Superior temporal gyrus (tissue), 1 donor: ENCODE data around the gene ARL8A.
A peak's percentile ranks its signal among the peaks of the same experiment; 100 is the strongest.

Experiments
- DNase-seq: peaks from one replicate; pipeline ENCODE4 v3.0.0-alpha.2; 2016; ENCODE audit errors: extremely low spot score

Gene ARL8A

GRCh38 chr1:202135221-202135721 lies 9.3 kb downstream of the ARL8A start:
- DNase-seq, result peak; percentile 96

DNA sequence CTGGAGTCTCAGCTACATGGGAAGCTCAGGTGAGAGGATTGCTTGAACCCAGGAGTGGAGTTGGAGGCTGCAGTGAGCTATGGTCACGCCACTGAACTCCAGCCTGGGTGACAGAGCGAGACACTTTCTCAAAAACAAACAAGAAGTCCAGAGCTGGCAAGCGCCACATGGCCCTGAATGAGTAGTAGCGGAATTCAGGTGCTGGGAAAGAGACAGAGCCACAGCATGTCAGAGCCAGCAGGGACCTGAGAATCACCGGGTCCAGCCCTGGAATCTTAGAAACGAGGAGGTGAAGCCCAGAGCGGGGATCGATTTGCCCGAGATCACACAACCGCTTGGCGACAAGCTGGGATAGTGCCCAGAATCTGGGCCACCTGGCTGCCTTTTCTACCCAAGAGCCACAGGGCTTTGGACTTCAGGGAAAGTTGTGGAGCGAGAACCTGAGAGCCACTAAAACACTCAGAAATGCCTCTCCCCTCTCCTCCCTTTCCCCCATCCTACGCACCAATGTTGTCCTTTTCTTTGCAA lies 9.8 kb downstream of the ARL8A start:
- no peak for DNase-seq

- DNase-seq, result no peak
Measured at GRCh38 chr1:202133989-202134388, 10.5 kb downstream of the ARL8A start.

DNA sequence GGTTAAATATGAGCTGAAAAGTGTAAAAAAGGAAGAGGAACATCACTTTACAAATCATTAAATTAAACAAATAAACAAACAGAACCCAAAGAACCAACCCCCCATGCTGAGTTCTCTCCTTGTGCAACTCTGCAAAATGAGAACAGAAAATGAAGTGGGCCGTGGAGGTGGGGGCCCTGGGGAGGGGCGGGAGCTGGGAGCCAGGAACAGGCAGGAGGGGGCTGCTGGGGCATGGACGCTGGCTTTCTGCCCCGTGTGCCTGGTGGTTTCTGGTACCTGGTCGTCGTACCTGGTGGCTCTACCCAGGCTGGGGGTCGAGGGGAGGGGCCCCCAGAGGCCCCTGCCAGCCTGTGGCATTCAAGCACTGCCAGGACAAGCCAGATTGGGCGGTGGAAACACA lies 11.0 kb downstream of the ARL8A start:
- no peak for DNase-seq

- peak; percentile 91 for DNase-seq
Measured at GRCh38 chr1:202133001-202133400, 11.5 kb downstream of the ARL8A start.

- DNase-seq, result no peak
Measured at GRCh38 chr1:202131956-202132821, 12.3 kb downstream of the ARL8A start.

DNA sequence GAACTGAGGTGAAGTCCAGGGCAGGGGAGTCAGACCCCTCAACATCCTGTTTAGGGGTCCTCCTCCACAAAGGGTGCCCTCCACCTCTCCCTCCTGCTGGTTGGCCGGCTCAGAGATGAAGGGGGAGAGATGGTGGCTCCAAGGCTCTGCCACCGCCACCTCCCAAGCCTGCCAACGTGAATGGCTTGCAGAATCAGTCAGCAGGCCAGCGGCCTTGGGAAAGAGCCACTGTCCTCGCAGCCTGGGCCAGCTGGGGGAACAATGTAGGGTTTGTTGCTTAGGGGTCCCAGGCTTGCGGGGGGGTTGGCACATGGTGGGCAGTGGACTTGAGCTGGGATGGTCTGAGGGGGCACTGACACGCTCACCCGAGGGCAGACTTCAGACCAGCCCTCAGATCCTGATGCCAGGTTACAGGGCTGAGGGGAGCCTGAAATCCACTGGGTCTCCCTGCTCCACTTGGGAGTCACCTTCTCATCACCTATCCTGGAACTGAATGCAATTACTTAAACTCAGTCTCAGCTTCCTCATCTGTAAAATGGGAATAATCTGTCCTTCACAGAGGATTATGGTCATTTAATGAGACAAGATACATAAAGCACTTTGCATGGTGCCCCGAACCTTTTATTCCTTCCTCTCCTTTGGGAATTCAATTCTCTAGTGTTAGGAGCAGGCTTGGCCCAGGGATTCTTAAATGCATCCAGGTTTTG lies 13.6 kb downstream of the ARL8A start:
- DNase-seq, result peak; percentile 92

DNA sequence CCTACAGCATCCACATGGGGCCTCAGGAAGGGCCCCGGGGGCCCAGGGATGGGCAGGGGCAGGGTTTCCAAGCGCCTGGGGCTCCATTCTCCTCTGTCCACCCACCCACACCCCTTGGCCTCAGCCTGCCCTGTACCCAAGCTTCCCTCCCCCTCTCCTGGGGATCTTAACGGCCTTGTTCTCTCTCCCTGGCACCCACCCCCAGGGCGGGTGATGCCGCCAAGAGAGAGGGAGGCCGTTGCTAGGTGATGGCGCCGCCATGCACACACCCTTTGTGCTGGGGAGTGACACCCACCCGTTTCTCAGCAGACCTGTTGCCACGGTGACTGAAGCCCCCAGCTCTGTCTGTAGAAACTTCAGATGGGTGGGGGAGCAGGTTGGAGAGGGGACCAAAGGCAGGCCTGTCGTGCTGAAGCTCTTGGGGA lies 14.2 kb downstream of the ARL8A start:
- peak; percentile 94 for DNase-seq

GRCh38 chr1:202129453-202130296 lies 14.9 kb downstream of the ARL8A start:
- DNase-seq, result peak; percentile 77

DNA sequence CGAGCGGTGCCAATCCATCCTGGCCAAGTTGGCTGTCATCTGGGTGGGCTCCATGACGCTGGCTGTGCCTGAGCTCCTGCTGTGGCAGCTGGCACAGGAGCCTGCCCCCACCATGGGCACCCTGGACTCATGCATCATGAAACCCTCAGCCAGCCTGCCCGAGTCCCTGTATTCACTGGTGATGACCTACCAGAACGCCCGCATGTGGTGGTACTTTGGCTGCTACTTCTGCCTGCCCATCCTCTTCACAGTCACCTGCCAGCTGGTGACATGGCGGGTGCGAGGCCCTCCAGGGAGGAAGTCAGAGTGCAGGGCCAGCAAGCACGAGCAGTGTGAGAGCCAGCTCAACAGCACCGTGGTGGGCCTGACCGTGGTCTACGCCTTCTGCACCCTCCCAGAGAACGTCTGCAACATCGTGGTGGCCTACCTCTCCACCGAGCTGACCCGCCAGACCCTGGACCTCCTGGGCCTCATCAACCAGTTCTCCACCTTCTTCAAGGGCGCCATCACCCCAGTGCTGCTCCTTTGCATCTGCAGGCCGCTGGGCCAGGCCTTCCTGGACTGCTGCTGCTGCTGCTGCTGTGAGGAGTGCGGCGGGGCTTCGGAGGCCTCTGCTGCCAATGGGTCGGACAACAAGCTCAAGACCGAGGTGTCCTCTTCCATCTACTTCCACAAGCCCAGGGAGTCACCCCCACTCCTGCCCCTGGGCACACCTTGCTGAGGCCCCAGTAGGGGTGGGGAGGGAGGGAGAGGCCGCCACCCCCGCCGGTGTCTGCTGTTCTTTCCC lies 16.5 kb downstream of the ARL8A start:
- DNase-seq, result no peak

- no peak for DNase-seq
Measured at GRCh38 chr1:202127061-202127460, 17.5 kb downstream of the ARL8A start.

GRCh38 chr1:202126426-202126825 lies 18.1 kb downstream of the ARL8A start:
- DNase-seq, result peak; percentile 80

GRCh38 chr1:202125611-202126010 lies 18.9 kb downstream of the ARL8A start:
- DNase-seq, result no peak

DNA sequence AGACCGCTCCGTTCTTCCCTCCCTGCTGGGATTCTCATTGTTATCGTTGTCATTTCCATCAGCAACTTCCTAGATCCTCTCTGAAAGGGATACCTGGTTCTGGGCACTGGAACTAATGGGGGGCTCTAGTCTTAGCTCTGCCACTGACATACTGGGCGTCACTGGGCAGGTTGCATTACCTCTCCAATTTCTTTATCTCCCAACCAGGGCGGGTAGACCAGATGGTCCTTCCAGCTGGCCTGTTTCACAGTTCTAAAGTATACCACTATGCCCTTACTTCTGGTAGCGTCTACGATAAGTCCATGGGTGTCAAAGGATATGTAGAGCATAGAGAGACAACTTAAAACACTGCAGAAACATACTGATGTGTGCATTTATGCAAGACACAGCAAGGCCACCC lies 20.4 kb downstream of the ARL8A start:
- DNase-seq, result peak; percentile 61

GRCh38 chr1:202123336-202123813 lies 21.2 kb downstream of the ARL8A start:
- peak; percentile 57 for DNase-seq

DNA sequence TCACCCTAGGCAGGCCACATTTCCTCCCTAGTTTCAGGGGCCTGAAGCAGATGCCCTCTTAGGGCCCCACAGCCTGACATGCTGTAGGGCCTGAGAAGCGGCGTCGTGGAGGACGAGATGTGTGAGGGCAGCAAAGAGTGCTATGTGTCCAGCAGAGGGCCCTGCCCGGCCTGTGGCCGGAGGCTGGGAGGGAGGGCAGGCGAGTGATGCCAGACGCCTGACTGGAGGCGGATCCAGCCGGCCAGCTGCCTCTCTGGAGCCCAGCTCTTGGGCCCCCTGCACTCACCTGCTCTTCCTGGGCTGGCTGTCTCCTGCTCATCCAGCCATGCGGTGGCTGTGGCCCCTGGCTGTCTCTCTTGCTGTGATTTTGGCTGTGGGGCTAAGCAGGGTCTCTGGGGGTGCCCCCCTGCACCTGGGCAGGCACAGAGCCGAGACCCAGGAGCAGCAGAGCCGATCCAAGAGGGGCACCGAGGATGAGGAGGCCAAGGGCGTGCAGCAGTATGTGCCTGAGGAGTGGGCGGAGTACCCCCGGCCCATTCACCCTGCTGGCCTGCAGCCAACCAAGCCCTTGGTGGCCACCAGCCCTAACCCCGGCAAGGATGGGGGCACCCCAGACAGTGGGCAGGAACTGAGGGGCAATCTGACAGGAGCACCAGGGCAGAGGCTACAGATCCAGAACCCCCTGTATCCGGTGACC lies 21.8 kb downstream of the ARL8A start, which contains the start of gene GPR37L1:
TSS of gene GPR37L1 (plus strand) at position 279 of the 697 bp plus-strand sequence. CDS start at position 326, 47 bp downstream.
- peak; percentile 90 for DNase-seq

DNA sequence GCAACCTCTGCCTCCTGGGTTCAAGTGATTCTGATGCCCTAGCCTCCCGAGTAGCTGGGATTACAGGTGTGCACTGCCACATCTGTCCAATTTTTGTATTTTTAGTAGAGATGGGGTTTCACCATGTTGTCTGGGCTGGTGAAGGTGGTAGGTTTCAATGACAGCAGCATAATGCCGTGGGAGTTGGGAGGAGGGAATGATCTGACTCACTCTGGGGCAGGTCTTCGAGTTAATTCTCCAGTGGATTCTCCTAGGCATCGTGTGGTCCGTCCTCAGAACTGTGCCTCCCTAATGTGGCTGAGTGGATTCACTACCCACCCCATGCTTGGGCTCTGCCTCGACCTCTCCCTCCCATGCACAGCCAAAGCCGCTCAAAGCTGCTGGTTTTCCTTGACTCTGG lies 23.5 kb downstream of the ARL8A start:
- DNase-seq, result no peak

DNA sequence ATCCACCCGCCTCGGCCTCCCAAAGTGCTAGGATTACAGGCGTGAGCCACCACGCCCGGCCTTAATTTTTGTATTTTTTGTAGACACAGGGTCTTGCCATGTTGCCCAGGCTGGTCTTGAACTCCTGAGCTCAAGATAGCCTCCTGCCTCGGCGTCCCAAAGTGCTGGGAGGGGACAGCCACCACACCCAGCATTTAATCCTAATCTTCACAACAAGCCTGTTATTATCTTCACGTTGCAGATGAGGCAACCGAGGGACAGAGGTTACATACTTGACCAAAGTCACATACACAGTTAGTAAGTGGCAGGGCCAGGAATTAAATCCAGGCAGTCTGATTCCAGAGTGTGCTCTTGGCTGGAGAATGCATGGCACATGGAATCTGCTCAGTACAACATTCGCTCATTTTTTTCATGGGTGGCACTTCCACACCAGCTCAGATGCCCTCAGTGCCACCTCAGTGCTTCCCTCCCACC lies 26.6 kb downstream of the ARL8A start:
- no peak for DNase-seq

- DNase-seq, result no peak
Measured at GRCh38 chr1:202116287-202116686, 28.2 kb downstream of the ARL8A start.
